GM23338 (cell line): Measurements from ENCODE around the gene ABHD12. TPM values are rescaled to one million over a fixed set of nuclear protein-coding genes. Genes with fewer than 3 reads are reported as not detected.

Experiments
- ATAC-seq: fragments of 200-7000 bp; cut with Tn5 transposase; 3 replicates; pipeline ENCODE4 v1.9.1; 2020
- DNase-seq: peaks from one replicate; pipeline ENCODE4 v3.0.0-alpha.2; 2015; ENCODE audit warnings: low spot score
- H2AFZ ChIP-seq: fragments of 200-600 bp; sonication (generic); 2 replicates; pipeline ENCODE4 v1.8.0; 2016; ENCODE audit warnings: antibody characterized with exemption, mild to moderate bottlenecking, moderate library complexity
- H3F3A ChIP-seq: fragments of 200-600 bp; sonication (generic); replicated peaks from 2 replicates; pipeline ENCODE4 v1.8.0; 2017; ENCODE audit warnings: antibody characterized with exemption, mixed run types, low read depth
- H3K27ac ChIP-seq: fragments of 200-600 bp; sonication (generic); 2 replicates; pipeline ENCODE4 v1.6.1; 2016; ENCODE audit warnings: low read depth
- H3K27me3 ChIP-seq: fragments of 200-600 bp; sonication (generic); 2 replicates; pipeline ENCODE4 v1.8.0; 2016; ENCODE audit warnings: mild to moderate bottlenecking, mixed run types, moderate library complexity; ENCODE audit not compliant: insufficient read depth
- H3K36me3 ChIP-seq: fragments of 200-600 bp; sonication (generic); 2 replicates; pipeline ENCODE4 v1.8.0; 2016; ENCODE audit warnings: mild to moderate bottlenecking; ENCODE audit not compliant: insufficient read depth
- H3K4me1 ChIP-seq: fragments of 200-600 bp; sonication (generic); 2 replicates; pipeline ENCODE4 v1.8.0; 2016; ENCODE audit warnings: mild to moderate bottlenecking, moderate library complexity; ENCODE audit not compliant: insufficient read depth
- H3K4me2 ChIP-seq: fragments of 200-600 bp; sonication (generic); 2 replicates; pipeline ENCODE4 v1.7.1; 2017; ENCODE audit warnings: mixed run types
- H3K4me3 ChIP-seq: fragments of 200-600 bp; sonication (generic); 2 replicates; pipeline ENCODE4 v1.6.1; 2016; ENCODE audit warnings: mixed run types
- H3K79me2 ChIP-seq: fragments of 200-600 bp; sonication (generic); replicated peaks from 2 replicates; pipeline ENCODE4 v1.8.0; 2017; ENCODE audit warnings: mild to moderate bottlenecking; ENCODE audit not compliant: insufficient read depth
- H3K9me2 ChIP-seq: fragments of 200-600 bp; sonication (generic); 2 replicates; pipeline ENCODE4 v1.8.0; 2017; ENCODE audit not compliant: insufficient read depth
- H4K20me1 ChIP-seq: fragments of 200-600 bp; sonication (generic); replicated peaks from 2 replicates; pipeline ENCODE4 v1.8.0; 2017; ENCODE audit warnings: mild to moderate bottlenecking; ENCODE audit not compliant: insufficient read depth
- H3K27ac Mint-ChIP-seq: 2 replicates; pipeline ENCODE4 v1.8.0; 2020; ENCODE audit warnings: inconsistent platforms, mild to moderate bottlenecking, moderate library complexity, mixed read lengths
- H3K27me3 Mint-ChIP-seq: 3 replicates; pipeline ENCODE4 v1.8.0; 2022; ENCODE audit warnings: low read depth, mild to moderate bottlenecking, moderate library complexity, mixed read lengths, inconsistent platforms; ENCODE audit not compliant: insufficient read depth, poor library complexity
- H3K36me3 Mint-ChIP-seq: 3 replicates; pipeline ENCODE4 v1.8.0; 2021; ENCODE audit warnings: low read depth, mild to moderate bottlenecking, inconsistent platforms, moderate library complexity, mixed read lengths
- H3K4me1 Mint-ChIP-seq: 3 replicates; pipeline ENCODE4 v1.8.0; 2020; ENCODE audit warnings: mild to moderate bottlenecking, inconsistent platforms, mixed read lengths
- H3K4me3 Mint-ChIP-seq: 3 replicates; pipeline ENCODE4 v1.8.0; 2021; ENCODE audit warnings: moderate library complexity, mild to moderate bottlenecking, inconsistent platforms, mixed read lengths
- H3K9me3 Mint-ChIP-seq: 3 replicates; pipeline ENCODE4 v1.8.0; 2020; ENCODE audit warnings: moderate library complexity, mild to moderate bottlenecking, inconsistent platforms, mixed read lengths
- CREB1 ChIP-seq: fragments of 250-450 bp; sonication (Bioruptor Pico); IDR thresholded peaks from 2 replicates; pipeline ENCODE4 v1.5.0; 2020; ENCODE audit warnings: low read depth, mild to moderate bottlenecking, moderate library complexity
- CTCF ChIP-seq, 2 experiments: fragments of 200-600 bp in 1 of 2; sonication (generic) in 1 of 2; conservative IDR thresholded peaks; 2 replicates each; pipeline versions ENCODE4 v1.5.1 to v1.6.1; 2016 to 2017; ENCODE audit warnings: antibody characterized with exemption in 2 of 2, low read depth in 2 of 2, mild to moderate bottlenecking in 2 of 2, moderate library complexity in 1 of 2
- ETS1 ChIP-seq: IDR thresholded peaks from 2 replicates; pipeline ENCODE4 v1.6.1; 2016; ENCODE audit warnings: antibody characterized with exemption
- EZH2 ChIP-seq: fragments of 200-600 bp; sonication (generic); IDR thresholded peaks from one replicate; pipeline ENCODE4 v1.8.0; 2017; ENCODE audit warnings: antibody characterized with exemption, mild to moderate bottlenecking, low read depth; ENCODE audit not compliant: unreplicated experiment
- EZH2phosphoT487 ChIP-seq: fragments of 200-600 bp; sonication (generic); IDR thresholded peaks from one replicate; pipeline ENCODE4 v1.8.1; 2018; ENCODE audit warnings: antibody characterized with exemption; ENCODE audit not compliant: unreplicated experiment
- JUNB ChIP-seq: IDR thresholded peaks from one replicate; pipeline ENCODE4 v1.6.1; 2016; ENCODE audit warnings: antibody characterized with exemption; ENCODE audit not compliant: unreplicated experiment
- NANOG ChIP-seq: IDR thresholded peaks from 2 replicates; pipeline ENCODE4 v1.6.1; 2016; ENCODE audit warnings: antibody characterized with exemption, borderline replicate concordance
- POLR2AphosphoS5 ChIP-seq: IDR thresholded peaks from 2 replicates; pipeline ENCODE4 v1.6.1; 2016; ENCODE audit warnings: antibody characterized with exemption, low read depth
- REST ChIP-seq: IDR thresholded peaks from one replicate; pipeline ENCODE4 v1.6.1; 2018; ENCODE audit warnings: antibody characterized with exemption; ENCODE audit not compliant: unreplicated experiment
- STAT1 ChIP-seq: IDR thresholded peaks from one replicate; pipeline ENCODE4 v1.6.1; 2016; ENCODE audit warnings: antibody characterized with exemption; ENCODE audit not compliant: unreplicated experiment
- ZNF114 ChIP-seq: fragments of 250-450 bp; sonication (Bioruptor Pico); IDR thresholded peaks from 2 replicates; pipeline ENCODE4 v1.5.0; 2020; ENCODE audit warnings: mild to moderate bottlenecking, moderate library complexity
- ZNF331 ChIP-seq: fragments of 250-450 bp; sonication (Bioruptor Pico); IDR thresholded peaks from 2 replicates; pipeline ENCODE4 v1.5.0; 2020; ENCODE audit warnings: low read depth, mild to moderate bottlenecking, moderate library complexity
- ZNF462 ChIP-seq: fragments of 250-450 bp; sonication (Bioruptor Pico); IDR thresholded peaks from 2 replicates; pipeline ENCODE4 v1.5.0; 2020; ENCODE audit warnings: mild to moderate bottlenecking, moderate library complexity
- polyA plus RNA-seq: library from polyadenylated mRNA; unstranded; fragments of >200 nt; fragmentation: Nextera tagmentation; extraction: Ambion mirVana; gene quantifications from 2 replicates; pipeline ENCODE4 v1.2.1, GENCODE V29; 2016
- total RNA-seq: library from RNA; depleted of rRNA; stranded (reverse); fragments of >200 nt; shearing (Covaris generic); gene quantifications from 2 replicates; pipeline ENCODE4 v1.2.3, GENCODE V29; 2014

Gene ABHD12
- total and polyA plus RNA-seq, 2 experiments from 2014 or later: 40.2 to 57.8 TPM

- DNase-seq (no peak), ATAC-seq (no peak)
- no peak overlapping the region for H3K27ac ChIP-seq
- no peak overlapping the region for H3K4me2 ChIP-seq
- no peak overlapping the region for H3K4me3 ChIP-seq
- H4K20me1 ChIP-seq: peaks cover 52% of the 10 kb centered on the region
- H3K27ac Mint-ChIP-seq: peak overlapping the region; percentile 59; the same call in 1 of the 2 replicates
- H3K36me3 ChIP-seq: no peaks in the 10 kb centered on the region
- no peaks in the 10 kb centered on the region for H3K9me2 ChIP-seq
- no peaks in the 10 kb centered on the region for H3K9me3 Mint-ChIP-seq
- no peak overlapping the region for H3K4me3 Mint-ChIP-seq
- H3K4me1 Mint-ChIP-seq: peaks cover 3% of the 10 kb centered on the region; the same call in 2 of the 3 replicates
- no peak overlapping the region for H2AFZ ChIP-seq
- peaks cover 4% of the 10 kb centered on the region for H3K27me3 Mint-ChIP-seq
- 0 out of 2 replicates have a peak, but pooled peaks cover 4% of the 10 kb centered on the region for H3F3A ChIP-seq
- H3K27me3 ChIP-seq: no peaks in the 10 kb centered on the region
- peaks cover 29% of the 10 kb centered on the region for H3K36me3 Mint-ChIP-seq
- H3K79me2 ChIP-seq: peaks cover 100% of the 10 kb centered on the region
- H3K4me1 ChIP-seq: no peaks in the 10 kb centered on the region
- no peak for TF ChIP-seq EZH2
- no peak for TF ChIP-seq ZNF114 (CRISPR knock-in tag)
- no peak for TF ChIP-seq STAT1
- TF ChIP-seq ZNF331 (CRISPR knock-in tag): no peak
- no peak for TF ChIP-seq JUNB
- TF ChIP-seq ETS1: no peak
- no peak for TF ChIP-seq EZH2phosphoT487
- no peak for TF ChIP-seq CTCF (conservative IDR thresholded peaks at IDR 0.05; ENCODE audit: low read depth in 2 of 2)
- no peak for TF ChIP-seq CREB1 (CRISPR knock-in tag)
- TF ChIP-seq NANOG: no peak
- no peak for TF ChIP-seq ZNF462
- TF ChIP-seq POLR2AphosphoS5: no peak
- TF ChIP-seq REST: no peak
Observed at GRCh38 chr20:25382704-25383370, 7.8 kb downstream of the ABHD12 start.
